H7 (cell line): ENCODE measurements around the gene RAB44. TPM values are rescaled to one million over a fixed set of nuclear protein-coding genes. Genes with fewer than 3 reads are reported as not detected.

Experiments
- DNase-seq: peaks from one replicate; pipeline ENCODE4 v3.0.0; 2012
- H3K27me3 ChIP-seq: 2 replicates; pipeline ENCODE4 v1.6.0; 2011; ENCODE audit warnings: mild to moderate bottlenecking, low read length; ENCODE audit not compliant: control insufficient read depth, insufficient read depth
- H3K36me3 ChIP-seq: replicated peaks from 2 replicates; pipeline ENCODE4 v1.5.1; 2011; ENCODE audit warnings: low read length; ENCODE audit not compliant: control insufficient read depth, insufficient read depth
- H3K4me3 ChIP-seq: 2 replicates; pipeline ENCODE4 v1.5.1; 2011; ENCODE audit warnings: low read depth, mild to moderate bottlenecking, control low read depth, low read length, moderate library complexity; ENCODE audit not compliant: insufficient read depth
- total RNA-seq: library from RNA; depleted of rRNA; stranded (reverse); fragments of >200 nt; shearing (Covaris generic); gene quantifications from 2 replicates; pipeline ENCODE4 v1.2.3, GENCODE V29; 2014

RAB44 gene
- total RNA-seq, 1 experiment from 2014 or later: not detected

DNA sequence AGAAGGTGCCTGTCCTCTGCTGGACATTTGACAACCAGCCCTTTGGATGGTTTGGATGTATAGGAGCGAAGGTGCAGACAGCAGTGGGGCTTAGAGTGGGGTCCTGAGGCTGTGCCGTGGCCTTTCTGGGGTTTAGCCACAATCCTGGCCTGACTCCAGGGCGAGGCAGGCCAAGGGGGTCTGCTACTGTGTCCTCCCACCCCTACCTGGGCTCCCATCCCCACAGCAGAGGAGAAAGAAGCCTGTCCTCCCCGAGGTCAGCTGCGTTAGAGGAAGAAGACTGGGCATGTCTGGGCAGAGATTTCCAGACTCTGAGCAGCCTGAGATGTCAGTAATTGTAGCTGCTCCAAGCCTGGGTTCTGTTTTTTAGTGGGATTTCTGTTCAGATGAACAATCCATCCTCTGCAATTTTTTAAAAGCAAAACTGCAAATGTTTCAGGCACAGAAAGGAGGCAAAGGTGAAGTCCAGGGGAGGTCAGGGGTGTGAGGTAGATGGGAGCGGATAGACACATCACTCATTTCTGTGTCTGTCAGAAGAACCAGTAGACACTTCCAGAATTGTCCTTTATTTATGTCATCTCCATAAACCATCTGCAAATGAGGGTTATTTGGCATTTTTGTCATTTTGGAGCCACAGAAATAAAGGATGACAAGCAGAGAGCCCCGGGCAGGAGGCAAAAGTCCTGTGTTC lies 20.4 kb upstream of the RAB44 start:
- DNase-seq: no peak
- Histone ChIP-seq H3K27me3 (peaks cover 30% of the 10 kb centered on the region), H3K4me3 (no peak overlapping the region), H3K36me3 (peaks cover 1% of the 10 kb centered on the region; the same call in 1 of the 2 replicates)

DNA sequence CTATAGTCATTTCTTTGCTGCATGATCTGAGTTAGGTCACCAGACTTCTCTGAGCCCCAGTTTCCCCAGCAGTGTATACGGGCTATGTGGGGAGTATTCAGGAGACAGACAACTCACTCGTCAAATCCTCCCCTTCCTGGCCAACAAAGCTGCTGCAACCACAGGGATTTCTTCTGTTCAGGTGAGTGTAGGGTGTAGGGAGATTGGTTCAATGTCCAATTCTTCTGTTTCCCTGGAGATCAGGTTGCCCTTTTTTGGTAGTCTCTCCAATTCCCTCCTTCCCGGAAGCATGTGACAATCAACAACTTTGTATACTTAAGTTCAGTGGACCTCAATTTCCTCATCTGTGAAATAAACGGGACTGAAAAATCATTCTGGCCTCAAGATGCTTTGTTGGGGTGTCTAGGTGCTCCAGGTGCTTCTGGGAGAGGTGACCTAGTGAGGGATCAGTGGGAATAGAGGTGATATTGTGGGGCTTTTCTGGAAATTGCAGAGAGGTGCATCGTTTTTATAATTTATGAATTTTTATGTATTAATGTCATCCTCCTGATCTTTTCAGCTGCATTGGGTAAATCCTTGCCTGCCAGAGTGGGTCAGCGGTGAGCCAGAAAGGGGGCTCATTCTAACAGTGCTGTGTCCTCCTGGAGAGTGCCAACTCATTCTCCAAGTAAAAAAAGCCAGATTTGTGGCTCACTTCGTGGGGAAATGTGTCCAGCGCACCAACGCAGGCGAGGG lies 19.7 kb upstream of the RAB44 start:
- Histone ChIP-seq H3K36me3 (peaks cover 4% of the 10 kb centered on the region), H3K27me3 (peaks cover 30% of the 10 kb centered on the region), H3K4me3 (peak overlapping the region; percentile 74; the same call in 1 of the 2 replicates)
- no peak for DNase-seq

DNA sequence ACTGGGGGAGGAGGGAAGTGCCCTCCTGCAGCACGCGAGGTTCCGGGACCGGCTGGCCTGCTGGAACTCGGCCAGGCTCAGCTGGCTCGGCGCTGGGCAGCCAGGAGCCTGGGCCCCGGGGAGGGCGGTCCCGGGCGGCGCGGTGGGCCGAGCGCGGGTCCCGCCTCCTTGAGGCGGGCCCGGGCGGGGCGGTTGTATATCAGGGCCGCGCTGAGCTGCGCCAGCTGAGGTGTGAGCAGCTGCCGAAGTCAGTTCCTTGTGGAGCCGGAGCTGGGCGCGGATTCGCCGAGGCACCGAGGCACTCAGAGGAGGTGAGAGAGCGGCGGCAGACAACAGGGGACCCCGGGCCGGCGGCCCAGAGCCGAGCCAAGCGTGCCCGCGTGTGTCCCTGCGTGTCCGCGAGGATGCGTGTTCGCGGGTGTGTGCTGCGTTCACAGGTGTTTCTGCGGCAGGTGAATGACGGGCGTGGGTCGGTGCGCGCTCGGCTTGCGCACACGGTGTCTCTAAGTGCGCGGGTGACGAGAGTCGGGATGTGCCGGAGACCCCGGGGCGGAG lies 19.1 kb upstream of the RAB44 start, which contains the start of gene CDKN1A:
TSS of gene CDKN1A (plus strand) at position 227 of the 555 bp plus-strand sequence. CDS start 5,388 bp downstream, outside the sequence.
- H3K4me3 ChIP-seq: peak within 1 kb of the TSS; percentile 74
- H3K36me3 ChIP-seq: peaks cover 10% of the 10 kb centered on the region
- peak; percentile 96 for DNase-seq
- peaks cover 30% of the 10 kb centered on the region for H3K27me3 ChIP-seq

DNA sequence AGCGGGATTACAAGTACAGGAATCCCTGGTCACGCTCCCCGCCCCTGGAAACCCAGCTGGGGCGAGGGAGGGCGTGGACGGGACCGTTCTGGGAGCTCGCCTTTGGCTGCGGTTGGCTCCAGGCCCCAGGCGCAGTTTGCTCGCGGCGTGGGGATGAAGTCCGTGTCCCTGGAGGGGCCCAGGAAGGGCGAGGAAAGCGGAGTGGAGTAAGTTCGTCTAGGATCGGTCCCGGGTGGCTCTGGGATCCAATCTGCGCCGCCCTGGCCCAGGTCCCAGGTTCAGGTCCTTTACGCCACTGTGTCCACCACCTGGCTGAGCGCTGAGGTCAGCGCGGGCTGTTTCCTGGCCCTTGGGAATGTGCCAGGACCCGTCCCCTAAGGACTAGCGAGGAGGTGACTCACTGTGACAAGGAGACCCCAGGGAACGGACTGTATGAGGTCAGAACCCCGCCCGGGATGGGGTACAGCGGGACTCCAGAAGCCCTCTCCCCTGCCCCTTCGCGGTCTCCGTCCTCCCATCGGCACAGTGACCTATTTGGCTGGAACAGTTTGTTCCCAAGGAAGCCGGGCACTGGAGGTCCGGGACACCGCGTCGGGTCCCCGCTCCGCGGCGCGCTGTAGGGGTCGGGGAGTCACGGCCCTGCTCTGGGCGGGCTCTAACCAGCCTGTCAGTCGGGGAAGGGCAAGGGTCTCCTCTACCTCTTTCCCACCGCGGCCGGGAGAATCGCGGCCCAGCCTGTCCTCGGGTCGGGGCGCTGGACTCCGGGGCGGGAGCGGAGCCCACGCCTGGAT lies 18.4 kb upstream of the RAB44 start:
- peaks cover 30% of the 10 kb centered on the region for H3K27me3 ChIP-seq
- DNase-seq: peak; percentile 74
- peak overlapping the region; percentile 74 for H3K4me3 ChIP-seq
- H3K36me3 ChIP-seq: peaks cover 12% of the 10 kb centered on the region

DNA sequence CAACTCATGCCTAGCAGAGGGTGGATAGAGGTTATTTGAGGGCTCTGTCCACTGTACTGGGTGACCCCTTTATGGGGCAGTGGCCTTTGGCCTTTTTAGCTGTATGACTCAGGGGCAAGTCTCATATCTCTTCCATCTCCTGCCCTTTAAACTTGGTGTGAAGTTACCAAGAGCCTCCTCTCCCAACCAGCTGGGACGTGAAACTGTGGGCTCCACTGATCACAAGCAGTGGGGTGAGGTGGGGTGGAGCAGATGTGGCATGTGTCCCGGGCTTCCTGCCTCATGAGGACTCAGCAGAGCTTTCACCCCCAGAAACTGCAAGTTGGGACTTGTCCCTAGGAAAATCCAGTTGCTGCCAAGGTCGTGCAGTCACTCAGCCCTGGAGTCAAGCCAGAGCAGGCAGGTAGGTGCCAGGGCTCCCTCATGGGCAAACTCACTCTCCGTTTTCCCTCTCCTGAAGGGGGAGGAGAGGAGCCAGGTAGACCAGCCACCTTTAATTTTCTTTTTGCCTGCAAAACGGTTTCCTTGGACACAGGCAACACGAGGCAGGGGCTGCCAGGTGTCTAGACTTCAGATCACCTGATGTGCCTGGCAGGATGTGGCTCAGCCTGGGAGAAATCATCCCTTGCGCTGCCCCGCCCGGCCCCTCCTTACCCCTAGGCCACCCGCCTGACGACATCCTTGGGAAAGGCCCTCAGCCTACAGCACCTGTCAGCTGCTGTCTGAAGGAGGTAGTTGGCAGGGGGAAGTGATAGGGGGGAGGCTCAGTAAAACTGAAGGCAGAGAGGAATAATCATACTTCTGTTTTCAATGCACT lies 15.1 kb upstream of the RAB44 start:
- Histone ChIP-seq H3K4me3 (no peak overlapping the region), H3K36me3 (peaks cover 24% of the 10 kb centered on the region), H3K27me3 (peaks cover 30% of the 10 kb centered on the region)
- no peak for DNase-seq

GRCh38 chr6:36683145-36683655 lies 14.4 kb upstream of the RAB44 start:
- Histone ChIP-seq H3K36me3 (peaks cover 24% of the 10 kb centered on the region), H3K4me3 (no peak overlapping the region), H3K27me3 (peaks cover 26% of the 10 kb centered on the region)
- DNase-seq: no peak

DNA sequence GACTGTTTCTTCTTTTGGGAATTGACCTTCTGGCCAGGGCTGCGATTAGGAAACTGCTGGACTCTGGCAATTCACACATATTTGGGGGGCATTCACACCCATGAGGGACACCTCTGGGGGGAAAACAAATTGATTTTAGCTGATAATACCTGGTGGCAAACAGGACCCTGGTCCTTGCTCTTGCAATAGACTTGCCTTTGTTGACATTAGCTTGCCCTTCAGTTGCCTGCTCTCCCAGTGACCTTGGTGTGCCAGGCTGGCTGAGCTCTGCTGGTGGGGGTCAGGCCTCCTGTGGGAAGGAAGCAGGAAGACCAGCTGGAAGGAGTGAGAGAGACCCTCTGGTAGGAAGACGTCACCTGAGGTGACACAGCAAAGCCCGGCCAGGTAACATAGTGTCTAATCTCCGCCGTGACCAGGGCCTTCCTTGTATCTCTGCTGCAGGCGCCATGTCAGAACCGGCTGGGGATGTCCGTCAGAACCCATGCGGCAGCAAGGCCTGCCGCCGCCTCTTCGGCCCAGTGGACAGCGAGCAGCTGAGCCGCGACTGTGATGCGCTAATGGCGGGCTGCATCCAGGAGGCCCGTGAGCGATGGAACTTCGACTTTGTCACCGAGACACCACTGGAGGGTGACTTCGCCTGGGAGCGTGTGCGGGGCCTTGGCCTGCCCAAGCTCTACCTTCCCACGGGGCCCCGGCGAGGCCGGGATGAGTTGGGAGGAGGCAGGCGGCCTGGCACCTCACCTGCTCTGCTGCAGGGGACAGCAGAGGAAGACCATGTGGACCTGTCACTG lies 13.8 kb upstream of the RAB44 start:
- no peak for DNase-seq
- peaks cover 24% of the 10 kb centered on the region for H3K36me3 ChIP-seq
- H3K27me3 ChIP-seq: peaks cover 21% of the 10 kb centered on the region
- no peak overlapping the region for H3K4me3 ChIP-seq

GRCh38 chr6:36684447-36684812 lies 13.2 kb upstream of the RAB44 start:
- no peak for DNase-seq
- Histone ChIP-seq H3K27me3 (peaks cover 15% of the 10 kb centered on the region), H3K4me3 (no peak overlapping the region)

GRCh38 chr6:36685166-36685924 lies 12.3 kb upstream of the RAB44 start:
- Histone ChIP-seq H3K36me3 (peaks cover 24% of the 10 kb centered on the region), H3K27me3 (peaks cover 6% of the 10 kb centered on the region), H3K4me3 (no peak overlapping the region)
- no peak for DNase-seq

More at GRCh38 chr6:36684447-36684812, 13.2 kb upstream of the RAB44 start:
- peaks cover 24% of the 10 kb centered on the region for H3K36me3 ChIP-seq

GRCh38 chr6:36685926-36686667 lies 11.5 kb upstream of the RAB44 start:
- peaks cover 24% of the 10 kb centered on the region for H3K36me3 ChIP-seq
- no peak for DNase-seq
- H3K4me3 ChIP-seq: no peak overlapping the region
- H3K27me3 ChIP-seq: no peaks in the 10 kb centered on the region; the same call in 1 of the 2 replicates

GRCh38 chr6:36686668-36687513 lies 10.7 kb upstream of the RAB44 start:
- Histone ChIP-seq H3K36me3 (peaks cover 24% of the 10 kb centered on the region), H3K27me3 (no peaks in the 10 kb centered on the region; the same call in 1 of the 2 replicates), H3K4me3 (no peak overlapping the region)
- no peak for DNase-seq
